Measurements from ENCODE around the gene ZCCHC24.
A peak's percentile ranks its signal among the peaks of the same experiment; 100 is the strongest.

Gene ZCCHC24

DNA sequence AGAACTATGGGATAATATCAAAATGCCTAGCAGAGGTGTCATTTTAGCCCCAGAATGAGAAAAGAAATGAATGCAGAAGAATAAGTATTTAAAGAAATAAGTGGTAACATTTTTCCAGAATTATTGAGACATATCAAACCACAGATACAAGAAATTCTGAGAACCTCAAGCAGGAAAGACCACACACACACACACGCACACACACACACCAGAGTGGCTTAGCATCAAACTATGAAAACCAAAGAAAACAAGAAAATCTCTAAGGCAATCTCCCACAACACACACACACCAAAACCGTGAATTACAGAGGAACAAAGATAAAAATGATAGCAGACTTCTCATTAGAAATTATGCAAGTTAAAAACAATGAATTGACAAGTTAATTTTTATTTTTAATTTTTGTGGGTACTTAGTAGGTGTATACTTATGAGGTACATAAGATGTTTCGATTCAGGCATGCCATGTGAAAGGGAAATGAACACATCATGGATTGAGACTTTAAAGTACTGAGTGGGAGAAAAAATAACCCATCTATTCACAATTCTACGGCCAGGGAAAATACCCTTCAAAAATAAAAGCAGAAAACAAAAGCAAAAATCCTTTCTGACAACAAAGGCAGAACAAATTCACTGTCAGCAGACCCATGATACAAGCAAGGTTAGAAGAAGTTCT is 83.6 kb downstream of the ZCCHC24 start:
- peak; percentile 47 for DNase-seq (ENCODE audit: low spot score)

DNA sequence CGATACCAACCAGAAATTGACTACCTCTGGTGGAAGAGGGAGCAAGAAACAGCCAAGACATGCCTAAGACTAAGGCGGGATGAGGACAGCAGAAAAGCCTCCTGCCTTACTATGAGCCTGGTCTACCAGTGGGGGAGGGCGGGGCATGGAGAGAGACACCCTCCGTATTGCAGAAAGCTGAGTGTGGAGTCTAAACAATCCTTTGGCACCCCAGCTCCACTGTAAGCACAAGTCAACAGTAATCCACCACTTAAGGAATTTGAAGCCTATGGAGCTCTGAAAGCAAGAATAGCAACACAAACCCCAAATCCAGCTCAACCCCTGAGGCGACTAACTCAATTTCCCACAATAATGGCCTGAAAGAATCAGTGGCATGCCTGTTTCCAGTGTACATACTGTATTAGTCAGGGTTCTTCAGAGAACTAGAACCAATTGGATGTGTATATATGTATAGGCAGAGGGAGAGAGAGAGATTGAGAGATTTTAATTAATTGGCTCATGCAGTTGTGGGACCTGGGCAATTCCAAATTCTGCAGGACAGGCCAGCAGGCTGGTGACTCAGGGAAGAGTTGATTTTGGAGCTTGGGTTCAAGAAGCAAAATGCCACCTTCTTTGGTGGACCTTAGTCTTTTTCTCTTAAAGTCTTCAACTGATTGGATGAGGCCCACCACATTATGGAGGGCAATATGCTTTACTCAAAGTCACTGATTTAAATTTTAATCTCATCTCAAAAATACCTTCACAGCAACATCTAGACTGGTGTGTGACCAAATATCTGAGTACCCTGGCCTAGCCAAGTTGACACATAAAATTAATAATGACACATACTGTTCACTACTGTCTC is 84.7 kb downstream of the ZCCHC24 start:
- DNase-seq (ENCODE audit: low spot score), result no peak

DNA sequence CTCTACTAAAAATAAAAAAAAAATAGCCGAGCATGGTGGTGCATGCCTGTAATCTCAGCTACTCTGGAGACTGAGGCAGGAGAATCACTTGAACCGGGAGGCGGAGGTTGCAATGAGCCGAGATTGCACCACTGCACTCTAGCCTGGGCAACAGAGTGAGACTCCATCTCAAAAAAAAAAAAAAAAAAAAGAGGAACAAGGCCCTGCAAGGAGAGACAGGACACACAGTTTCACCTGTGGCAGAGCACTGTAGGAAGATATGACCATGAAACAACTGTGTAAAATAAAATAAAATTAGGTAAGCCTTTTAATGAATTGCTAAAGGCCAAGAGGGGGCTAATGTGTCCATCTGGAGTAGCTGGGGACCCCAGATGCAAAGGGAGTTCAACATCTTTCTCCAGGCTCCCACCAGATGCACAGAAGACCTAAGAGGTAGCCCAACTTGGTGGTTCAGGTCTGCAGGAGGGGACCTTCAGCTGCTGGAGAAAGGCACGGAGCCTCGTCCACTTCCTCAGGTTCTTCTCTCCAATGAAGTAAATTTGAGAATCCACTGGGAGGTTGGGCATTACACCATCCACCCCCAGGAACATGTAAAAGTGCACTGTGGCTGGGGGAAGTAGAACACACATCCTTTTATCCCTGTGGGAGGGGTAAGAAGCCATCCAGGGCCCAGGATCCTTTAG is 85.5 kb downstream of the ZCCHC24 start:
- no peak for DNase-seq (ENCODE audit: low spot score)

DNA sequence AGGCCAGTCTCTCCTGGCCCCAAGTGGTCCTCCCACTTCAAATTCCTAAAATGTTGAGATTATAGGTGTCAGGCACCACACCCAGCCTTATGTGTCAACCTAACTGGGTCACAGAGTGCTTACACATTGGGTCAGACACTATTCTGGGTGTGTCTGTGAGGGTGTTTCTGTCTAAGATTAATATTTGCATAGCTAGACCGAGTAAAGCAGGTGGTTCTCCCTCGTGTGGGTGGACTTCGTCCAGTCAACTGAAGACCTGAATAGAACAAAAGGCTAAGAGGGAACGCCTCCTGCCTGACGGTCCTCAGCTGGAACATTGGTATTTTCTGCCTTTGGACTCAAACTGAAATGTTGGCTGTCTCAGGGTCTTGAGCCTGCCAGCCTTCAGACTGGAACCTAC is 86.6 kb downstream of the ZCCHC24 start:
- no peak for DNase-seq (ENCODE audit: low spot score)

DNA sequence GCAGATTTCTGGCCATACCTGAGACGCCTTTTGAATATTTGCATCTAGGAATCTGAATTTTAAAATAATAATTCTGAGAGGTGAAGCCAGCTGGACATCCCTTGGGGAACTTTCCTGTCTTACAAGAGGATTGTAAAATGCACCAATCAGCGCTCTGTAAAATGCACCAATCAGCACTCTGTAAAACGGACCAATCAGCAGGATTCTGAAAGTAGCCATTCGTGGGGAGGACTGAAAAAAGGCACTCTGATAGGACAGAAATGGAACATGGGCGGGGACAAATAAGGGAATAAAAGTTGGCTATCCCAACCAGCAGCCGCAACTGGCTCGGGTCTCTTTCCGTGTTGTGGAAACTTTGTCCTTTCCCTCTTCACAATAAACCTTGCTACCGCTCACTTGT is 88.2 kb downstream of the ZCCHC24 start:
- DNase-seq (ENCODE audit: low spot score), result no peak

DNA sequence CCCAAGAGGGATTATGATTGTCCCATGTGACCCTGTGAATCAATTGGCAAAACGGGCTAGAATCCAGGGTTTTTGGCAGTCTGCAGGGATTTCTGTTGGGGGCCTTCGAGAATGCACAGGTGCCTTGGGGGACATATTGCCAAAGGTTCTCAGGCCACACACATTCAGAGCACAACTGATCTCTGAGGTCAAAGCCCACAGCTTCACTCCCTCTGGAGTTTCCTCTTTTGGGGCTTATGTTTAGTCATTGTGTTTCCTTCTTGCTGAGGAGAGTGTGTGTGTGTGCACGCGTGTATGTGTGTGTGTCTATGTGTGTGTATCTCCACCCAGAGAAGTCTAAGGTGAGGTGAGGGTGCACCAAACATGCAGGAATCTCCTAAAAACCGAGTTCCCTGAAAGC is 89.3 kb downstream of the ZCCHC24 start:
- DNase-seq (ENCODE audit: low spot score), result no peak

DNA sequence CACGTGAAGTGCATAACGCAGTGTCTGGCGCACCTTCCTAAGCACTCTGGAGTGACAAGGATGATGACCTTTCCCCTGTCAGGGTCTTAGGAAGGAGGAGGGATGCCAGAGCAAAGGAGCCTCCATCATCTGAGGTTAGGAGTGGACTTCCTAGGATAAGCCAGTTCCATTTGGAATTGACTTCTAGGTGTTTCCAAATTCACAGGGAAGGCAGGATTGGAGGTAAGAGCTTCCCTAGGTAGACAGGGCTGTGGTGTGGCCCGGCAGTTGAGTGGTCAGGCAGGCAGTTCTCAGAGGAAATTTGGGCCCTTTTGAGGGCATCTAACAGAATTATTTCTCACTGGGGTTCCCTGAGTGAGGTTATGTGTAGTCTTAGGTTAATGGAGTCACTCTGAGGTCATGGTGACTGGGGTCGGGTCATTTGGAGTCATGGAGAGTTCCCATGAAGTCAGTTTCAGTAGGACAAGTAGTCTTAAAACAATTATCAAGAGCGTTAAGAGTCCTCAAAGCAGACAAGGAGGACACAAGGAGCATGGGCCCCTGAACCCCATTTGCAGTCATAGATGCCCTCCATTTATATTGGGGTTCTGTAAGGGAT is 89.9 kb downstream of the ZCCHC24 start:
- DNase-seq (ENCODE audit: low spot score), result no peak

DNA sequence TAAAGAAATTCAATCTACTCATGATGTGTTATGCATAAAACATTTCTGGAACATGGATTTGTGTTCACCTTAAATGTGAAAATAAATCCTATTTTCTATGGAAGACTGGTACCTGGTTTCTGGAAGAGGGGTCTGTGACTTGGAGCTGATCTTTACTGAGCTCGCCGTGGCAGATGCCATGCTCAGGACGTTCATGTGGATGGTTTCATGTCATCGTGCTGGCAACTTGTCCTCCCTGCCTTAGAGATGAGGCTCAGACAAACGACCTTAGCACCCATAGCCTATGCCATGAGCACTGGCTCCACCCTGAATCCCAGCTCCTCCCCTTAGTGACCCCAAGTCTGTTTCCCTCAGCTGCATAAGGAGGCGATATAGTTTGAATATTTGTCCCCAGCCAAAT is 90.8 kb downstream of the ZCCHC24 start:
- DNase-seq (ENCODE audit: low spot score), result no peak

DNA sequence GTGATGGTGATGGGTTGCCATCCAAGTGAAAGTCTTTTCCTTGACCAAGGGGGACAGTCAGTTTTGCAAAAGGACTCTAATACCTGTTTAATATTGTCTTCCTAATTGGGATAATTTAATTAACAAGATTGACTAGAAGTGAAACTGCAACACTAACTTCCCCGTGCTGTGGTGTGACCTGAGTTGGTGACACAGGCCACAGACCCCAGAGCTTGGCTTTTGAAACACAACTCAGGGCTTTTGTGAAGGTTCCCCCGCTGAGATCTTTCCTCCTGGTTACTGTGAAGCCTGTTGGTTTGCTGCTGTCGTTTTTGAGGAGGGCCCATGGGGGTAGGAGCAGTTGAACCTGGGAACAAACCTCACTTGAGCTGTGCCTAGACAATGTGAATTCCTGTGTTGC is 91.3 kb downstream of the ZCCHC24 start:
- no peak for DNase-seq (ENCODE audit: low spot score)

DNA sequence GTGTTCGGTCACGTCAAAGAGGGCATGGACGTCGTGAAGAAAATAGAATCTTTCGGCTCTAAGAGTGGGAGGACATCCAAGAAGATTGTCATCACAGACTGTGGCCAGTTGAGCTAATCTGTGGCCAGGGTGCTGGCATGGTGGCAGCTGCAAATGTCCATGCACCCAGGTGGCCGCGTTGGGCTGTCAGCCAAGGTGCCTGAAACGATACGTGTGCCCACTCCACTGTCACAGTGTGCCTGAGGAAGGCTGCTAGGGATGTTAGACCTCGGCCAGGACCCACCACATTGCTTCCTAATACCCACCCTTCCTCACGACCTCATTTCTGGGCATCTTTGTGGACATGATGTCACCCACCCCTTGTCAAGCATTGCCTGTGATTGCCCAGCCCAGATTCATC is 91.7 kb downstream of the ZCCHC24 start:
- DNase-seq (ENCODE audit: low spot score), result no peak

DNA sequence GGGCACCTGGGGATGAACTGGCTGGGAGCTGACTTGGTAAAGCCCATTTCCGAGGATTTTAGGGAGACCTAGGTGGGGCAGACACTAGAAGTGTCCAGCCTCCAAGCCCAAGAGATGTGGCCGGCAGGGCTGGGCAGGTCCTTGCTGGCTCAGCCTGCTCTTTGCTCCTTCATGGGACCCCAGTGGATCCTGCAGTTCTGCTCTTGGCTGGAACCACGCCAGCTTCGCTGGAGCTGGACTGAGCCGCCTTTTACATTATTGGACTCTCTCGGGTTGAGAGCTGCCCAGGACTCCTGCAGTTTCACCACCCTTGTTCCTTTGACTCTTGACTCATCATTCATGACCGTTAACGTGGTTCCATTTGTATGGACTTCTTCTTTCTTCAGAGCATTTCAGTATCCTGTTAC is 92.4 kb downstream of the ZCCHC24 start:
- no peak for DNase-seq (ENCODE audit: low spot score)

DNA sequence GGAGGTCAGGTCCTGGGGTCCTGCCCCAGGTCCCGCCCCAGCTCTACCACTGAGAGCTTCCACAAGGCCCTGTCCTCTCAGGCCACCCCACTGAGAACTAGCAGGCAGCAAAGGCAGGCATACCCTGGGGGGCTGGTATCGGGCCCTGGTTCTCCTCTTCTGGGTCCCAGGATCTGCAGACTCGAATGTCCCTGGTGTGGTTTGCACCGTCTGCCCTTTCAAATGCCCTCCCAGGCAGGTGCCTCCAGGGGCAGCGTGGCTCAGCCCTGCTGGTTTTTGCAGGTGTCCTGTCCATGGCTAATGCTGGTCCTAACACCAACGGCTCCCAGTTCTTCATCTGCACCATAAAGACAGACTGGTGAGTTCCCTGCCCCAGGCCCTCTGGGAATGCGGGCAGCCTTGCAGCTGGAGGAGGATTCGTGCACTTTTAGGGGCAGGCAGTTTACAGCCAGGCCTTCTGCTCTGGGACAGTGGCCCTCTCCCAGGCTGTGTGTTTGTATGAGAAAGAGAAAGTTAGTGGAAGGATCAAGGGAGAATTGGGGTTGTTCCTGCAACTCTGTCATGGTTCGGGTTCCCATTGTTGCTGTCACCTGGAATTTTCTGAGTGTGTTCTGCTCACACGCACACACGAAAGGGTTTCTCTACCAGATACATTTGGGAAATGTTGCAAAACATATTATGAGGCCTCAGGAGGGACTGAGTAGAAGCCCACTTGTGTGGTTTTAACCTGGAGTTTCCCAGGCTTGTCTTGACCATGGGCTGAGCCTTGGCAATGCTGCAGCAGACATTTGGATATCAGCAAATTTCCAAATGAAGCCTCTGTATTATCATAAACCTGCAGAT is 93.2 kb downstream of the ZCCHC24 start:
- DNase-seq (ENCODE audit: low spot score), result no peak

DNA sequence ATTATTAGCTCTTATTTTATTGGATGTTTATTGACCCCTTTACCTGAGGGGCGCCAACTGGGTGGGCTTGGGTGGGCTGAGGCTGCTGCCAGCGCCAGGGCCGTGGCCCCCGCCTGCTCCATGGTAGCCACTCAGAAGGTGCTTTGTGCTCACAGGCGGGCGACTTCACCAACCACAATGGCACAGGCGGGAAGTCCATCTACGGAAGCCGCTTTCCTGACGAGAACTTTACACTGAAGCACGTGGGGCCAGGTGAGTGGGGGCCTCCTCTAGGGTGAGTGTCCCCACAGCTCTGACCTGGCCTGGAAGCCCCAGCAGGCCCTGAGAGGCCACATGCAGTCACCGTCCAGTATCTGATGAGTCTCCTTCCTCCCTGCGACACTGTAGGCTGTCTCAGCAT is 94.1 kb downstream of the ZCCHC24 start:
- DNase-seq (ENCODE audit: low spot score), result no peak

DNA sequence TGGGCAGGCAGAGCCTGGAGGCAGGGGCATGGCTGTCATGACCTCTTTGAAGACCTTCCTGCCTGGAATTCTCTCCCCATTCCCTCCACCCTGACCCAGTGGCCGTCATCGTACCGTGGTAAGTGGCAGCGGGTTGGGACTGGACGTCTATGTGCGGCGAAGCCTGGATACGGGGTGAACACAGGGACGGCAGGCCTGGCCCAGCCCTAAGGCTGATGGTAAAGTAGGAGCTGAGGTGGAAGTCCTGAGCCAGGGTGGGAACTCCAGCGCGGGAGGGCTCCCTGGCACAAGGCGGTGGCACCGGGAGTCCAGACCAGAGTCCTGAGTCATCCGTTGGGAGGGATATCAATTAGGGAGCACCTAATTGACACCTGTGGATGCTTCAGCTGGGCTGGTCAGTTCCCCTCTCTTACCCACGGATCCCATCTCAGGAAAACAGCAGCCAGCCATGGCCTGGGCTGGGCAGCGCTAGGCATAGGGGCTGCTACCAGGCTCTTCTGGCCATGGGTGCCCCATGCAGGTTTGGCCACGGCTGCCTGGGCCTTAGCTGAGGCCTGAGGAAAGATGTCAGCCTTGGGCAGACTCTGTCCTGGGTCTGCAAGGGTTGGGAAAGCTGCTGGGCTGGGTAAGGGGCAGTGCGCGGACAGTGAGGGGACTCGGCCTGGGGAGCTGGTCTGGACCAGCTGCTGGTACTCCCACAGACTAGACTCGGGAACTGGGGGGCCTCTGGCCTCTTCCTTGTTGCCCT is 94.8 kb downstream of the ZCCHC24 start:
- no peak for DNase-seq (ENCODE audit: low spot score)

DNA sequence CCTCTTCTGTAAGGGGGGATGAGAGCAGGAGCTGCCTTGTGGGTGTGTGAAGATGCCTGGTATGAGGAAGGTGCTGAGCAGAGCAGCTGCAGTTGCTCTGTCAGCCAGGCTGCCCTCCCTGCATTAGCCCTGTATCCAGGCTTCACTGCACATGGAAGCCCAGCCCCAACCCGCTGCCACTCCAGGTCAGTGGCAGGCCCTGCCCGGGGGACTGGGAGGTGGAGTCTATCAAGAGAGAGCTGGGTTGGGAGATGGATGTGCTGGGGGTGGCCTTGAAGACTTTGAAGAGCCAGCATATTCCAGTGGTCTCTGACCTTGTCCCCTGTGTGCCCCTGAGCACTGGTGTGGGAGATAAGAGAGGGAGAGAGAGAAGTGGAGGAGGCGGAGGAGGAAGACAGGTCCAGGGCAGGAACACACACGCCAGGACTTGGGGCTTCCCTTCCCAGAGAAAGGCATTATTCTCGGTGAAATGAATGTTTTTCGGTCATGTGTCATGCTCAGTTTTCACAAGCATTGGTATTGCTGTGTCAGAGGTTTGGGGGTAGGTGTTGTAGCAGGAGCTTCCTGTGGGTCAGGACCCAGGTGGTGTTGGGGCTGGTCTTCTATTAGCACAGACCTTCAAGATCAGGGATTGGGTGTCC is 95.5 kb downstream of the ZCCHC24 start:
- DNase-seq (ENCODE audit: low spot score), result no peak

DNA sequence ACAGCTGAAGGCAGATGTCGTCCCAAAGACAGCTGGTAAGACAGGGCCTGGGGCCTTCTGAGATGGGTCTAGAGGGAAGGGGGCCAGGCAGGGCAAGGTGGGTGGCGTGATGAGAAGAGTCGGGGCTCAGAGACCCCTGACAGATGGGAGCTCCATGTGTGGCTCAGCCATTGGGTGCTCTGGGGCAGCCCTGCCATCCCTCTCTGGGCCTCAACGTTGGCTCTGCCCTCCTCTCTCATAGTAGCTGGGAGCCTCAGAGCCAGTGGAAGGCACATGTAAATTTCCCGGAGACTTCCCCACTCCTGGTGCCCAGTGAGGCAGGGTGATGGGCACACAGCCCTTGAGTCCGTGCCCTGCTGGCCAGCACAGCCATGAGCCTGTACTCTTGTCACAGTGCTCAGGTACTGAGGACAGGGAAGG is 96.3 kb downstream of the ZCCHC24 start:
- DNase-seq (ENCODE audit: low spot score), result no peak

DNA sequence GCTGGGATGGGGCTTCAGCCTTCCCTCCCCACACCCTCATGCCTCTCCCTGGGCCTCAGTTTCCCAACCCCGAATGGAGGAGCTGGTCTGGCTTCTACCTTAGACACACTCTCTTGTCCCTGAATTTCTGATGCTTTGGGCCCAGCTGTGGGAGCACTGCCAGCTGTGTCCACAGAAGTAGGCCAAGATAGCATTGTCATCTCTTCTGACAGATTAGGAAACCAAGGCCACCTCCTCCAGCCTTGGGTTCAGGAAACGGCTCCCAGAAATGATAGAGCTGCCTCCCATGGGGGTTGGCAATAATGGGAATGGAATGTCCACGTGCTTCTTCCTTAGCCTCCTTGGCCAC is 96.8 kb downstream of the ZCCHC24 start:
- no peak for DNase-seq (ENCODE audit: low spot score)

DNA sequence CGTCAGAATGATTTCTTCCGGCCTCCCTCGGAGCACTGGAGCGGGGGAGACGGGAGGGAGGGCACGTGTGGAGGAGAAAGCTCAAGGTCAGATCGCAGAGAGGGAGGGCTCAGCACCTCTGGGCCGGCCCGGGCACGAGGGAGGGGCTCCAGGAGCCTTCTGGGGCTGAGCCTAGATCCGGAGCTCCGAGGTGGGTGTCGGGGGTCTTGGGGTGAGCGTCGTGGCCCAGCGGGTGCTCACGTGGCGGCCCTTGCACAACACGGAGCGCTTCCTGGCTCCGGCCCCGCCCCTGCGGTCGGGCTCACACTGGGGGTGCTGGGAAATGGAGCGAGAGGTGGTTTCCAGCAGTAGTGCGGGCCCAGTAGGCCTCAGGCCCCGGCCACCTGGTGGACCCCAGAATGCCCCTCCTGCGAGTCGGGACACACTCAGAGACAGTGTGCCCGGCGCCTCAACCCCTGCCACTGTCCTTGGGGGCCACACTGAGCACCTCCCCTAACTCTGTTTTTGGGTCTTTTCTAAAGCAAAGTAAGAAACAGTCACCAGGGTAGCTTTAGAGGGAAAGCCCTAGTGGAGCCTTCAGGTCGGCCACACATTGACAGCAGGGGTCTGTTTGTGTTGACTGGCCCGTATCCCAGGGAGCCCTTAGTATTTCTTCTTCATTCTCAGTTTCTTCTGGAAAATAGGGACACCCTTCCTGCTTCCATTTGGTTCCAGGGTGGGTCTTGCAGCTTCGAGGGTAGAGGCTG is 97.4 kb downstream of the ZCCHC24 start:
- DNase-seq (ENCODE audit: low spot score), result peak; percentile 73

DNA sequence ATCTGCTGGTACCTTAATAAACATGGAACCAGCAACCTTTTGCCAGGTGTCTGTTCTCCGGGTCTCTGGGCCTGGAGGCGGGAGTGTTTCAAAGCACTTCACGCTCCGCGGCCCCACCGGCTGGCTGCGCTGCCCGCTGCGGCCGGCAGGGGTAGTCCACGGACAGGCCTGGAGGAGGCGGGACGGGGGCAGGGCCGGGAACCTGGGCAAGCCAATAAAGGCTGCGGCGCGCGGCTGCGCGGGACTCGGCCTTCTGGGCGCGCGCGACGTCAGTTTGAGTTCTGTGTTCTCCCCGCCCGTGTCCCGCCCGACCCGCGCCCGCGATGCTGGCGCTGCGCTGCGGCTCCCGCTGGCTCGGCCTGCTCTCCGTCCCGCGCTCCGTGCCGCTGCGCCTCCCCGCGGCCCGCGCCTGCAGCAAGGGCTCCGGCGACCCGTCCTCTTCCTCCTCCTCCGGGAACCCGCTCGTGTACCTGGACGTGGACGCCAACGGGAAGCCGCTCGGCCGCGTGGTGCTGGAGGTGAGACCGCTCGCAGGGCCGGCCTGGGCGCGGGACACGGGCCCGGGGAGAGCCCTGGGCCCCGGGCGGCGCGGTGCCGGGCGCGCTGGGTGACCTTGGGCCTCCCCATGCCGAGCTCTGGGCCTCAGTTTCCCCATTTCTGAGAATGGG is 98.1 kb downstream of the ZCCHC24 start, which contains the start of gene PPIF:
Gene PPIF (plus strand): TSS at position 244 of the 668 bp plus-strand sequence. CDS start 80 bp downstream, at position 324.
- DNase-seq (ENCODE audit: low spot score), result peak; percentile 93

All from CD4-positive, alpha-beta T cell treated with Interleukin-2 at 100 ng/mL for 4 hours (primary cell).